Vagina (tissue), 2 donors: ENCODE results near the gene HBEGF. TPM values are rescaled to one million over a fixed set of nuclear protein-coding genes. Genes with fewer than 3 reads are reported as not detected.

Source experiments
- DNase-seq, 2 donors: peaks; one replicate each; pipeline ENCODE4 v3.0.0-alpha.2; 2017; ENCODE audit errors: extremely low spot score in 2 of 2
- H3K27ac ChIP-seq: fragments of 200-600 bp; sonication (generic); one replicate; pipeline ENCODE4 v1.5.1; 2019
- H3K27me3 ChIP-seq: fragments of 200-600 bp; sonication (generic); one replicate; pipeline ENCODE4 v1.5.1; 2019
- H3K36me3 ChIP-seq, 2 donors: fragments of 200-600 bp; sonication (generic); one replicate each; pipeline ENCODE4 v1.5.1; 2017 to 2019
- H3K4me1 ChIP-seq: fragments of 200-600 bp; sonication (generic); one replicate; pipeline ENCODE4 v1.5.1; 2019
- H3K4me3 ChIP-seq, 2 donors: fragments of 200-600 bp; sonication (generic); 1 replicate in 1 of 2; 2 replicates in 1 of 2; pipeline ENCODE4 v1.5.1; 2016 to 2019
- H3K9me3 ChIP-seq: fragments of 200-600 bp; sonication (generic); one replicate; pipeline ENCODE4 v1.5.1; 2019
- CTCF ChIP-seq, 3 experiments: fragments of 450-650 bp in 2 of 3; fragments of 200-600 bp in 1 of 3; sonication (generic) in 1 of 3; IDR thresholded peaks; one replicate each; pipeline ENCODE4 v1.5.1; 2017 to 2019; ENCODE audit warnings: antibody characterized with exemption in 3 of 3, mild to moderate bottlenecking in 2 of 3, moderate library complexity in 2 of 3
- POLR2A ChIP-seq, 2 donors: fragments of 450-650 bp; IDR thresholded peaks; one replicate each; pipeline ENCODE4 v1.6.1; 2017; ENCODE audit warnings: antibody characterized with exemption in 2 of 2, mild to moderate bottlenecking in 2 of 2, moderate library complexity in 2 of 2
- POLR2AphosphoS5 ChIP-seq, 2 donors: sonication (generic); formaldehyde crosslinking; IDR thresholded peaks; one replicate each; pipeline ENCODE4 v1.9.0; 2017; ENCODE audit warnings: antibody characterized with exemption in 2 of 2, mild to moderate bottlenecking in 2 of 2, low read depth in 1 of 2; ENCODE audit not compliant: insufficient read depth in 1 of 2
- intact Hi-C: fragments of 100-400 bp; cut with DNase I; formaldehyde crosslinking; loops from one replicate; pipeline ENCODE4 v1.15.1; 2023
- total RNA-seq: library from RNA; depleted of rRNA; stranded (reverse); fragments of >200 nt; gene quantifications from one replicate; pipeline ENCODE4 v1.2.3, GENCODE V29; 2016

HBEGF gene
- total RNA-seq, 1 donor from 2014 or later: 16.2 TPM

GRCh38 chr5:140360681-140361479, 14.5 kb upstream of the HBEGF start:
- Histone ChIP-seq H3K27ac (no peak overlapping the region), H3K4me3 (no peak overlapping the region), H3K4me1 (peaks cover 15% of the 10 kb centered on the region), H3K27me3 (no peaks in the 10 kb centered on the region), H3K9me3 (no peaks in the 10 kb centered on the region), H3K36me3 (no peaks in the 10 kb centered on the region)
- intact Hi-C loops: no loop called here
- no peak for TF ChIP-seq POLR2A (IDR thresholded peaks at IDR 0.05)
- TF ChIP-seq POLR2AphosphoS5 (IDR thresholded peaks at IDR 0.05; ENCODE audit: insufficient read depth in 1 of 2, low read depth in 1 of 2): no peak
- no peak for TF ChIP-seq CTCF (IDR thresholded peaks at IDR 0.05)
- DNase-seq: no peak

DNA sequence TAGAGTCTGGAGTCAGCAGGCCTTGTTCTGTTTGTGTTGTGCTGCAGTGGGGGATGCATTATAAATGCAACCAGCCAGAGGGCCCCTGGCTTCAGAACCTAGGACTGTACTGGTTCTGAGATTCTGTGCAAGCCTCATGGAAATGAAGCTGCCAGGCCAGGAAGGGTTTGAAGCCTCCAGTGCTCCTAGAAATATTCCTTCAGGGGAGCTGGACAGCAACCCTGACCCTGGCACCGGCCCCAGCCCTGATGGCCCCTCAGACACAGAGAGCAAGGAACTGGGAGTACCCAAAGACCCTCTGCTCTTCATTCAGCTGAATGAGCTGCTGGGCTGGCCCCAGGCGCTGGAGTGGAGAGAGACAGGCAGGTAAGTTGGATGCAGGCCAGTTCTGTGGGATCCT, 13.7 kb upstream of the HBEGF start, which contains the start of gene SLC4A9:
Gene SLC4A9 (plus strand): TSS at position 94 of the 400 bp plus-strand sequence. CDS start 43 bp downstream, at position 137.
- Histone ChIP-seq H3K4me3 (no peak within 1 kb of the TSS), H3K9me3 (no peaks in the 10 kb centered on the region), H3K36me3 (no peaks in the 10 kb centered on the region), H3K27ac (no peak within 1 kb of the TSS), H3K27me3 (no peaks in the 10 kb centered on the region), H3K4me1 (peaks cover 15% of the 10 kb centered on the region)
- intact Hi-C loops: no loop called here
- TF ChIP-seq POLR2A (IDR thresholded peaks at IDR 0.05) (no peak), CTCF (IDR thresholded peaks at IDR 0.05) (no peak), POLR2AphosphoS5 (IDR thresholded peaks at IDR 0.05; ENCODE audit: insufficient read depth in 1 of 2, low read depth in 1 of 2) (no peak)
- DNase-seq: no peak

DNA sequence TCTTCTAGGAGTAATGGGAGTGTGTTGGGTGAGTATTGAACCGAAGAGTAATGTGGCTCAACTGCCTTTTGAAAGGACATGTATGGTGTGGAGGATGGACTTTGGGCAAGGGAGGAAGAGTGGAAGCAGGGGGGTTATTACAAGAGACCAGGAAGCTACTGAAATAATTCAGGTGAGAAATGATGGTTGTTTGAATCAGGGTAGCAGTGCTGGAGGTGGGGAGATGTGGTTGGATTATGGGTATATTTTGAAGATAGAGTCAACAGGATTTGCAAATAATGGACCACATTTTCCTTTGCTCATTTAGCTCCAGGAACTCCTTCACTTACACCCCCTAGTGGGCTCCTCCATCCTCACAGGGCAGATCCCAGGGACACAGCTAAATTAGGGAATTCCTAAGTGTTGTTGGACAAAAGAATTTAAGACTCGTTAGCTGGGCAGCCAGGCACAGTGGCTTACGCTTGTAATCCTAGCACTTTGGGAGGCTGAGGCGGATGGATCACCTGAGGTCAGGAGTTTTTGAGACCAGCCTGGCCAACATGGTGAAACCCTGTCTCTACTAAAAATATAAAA, 12.4 kb upstream of the HBEGF start:
- no peak for TF ChIP-seq POLR2A (IDR thresholded peaks at IDR 0.05)
- TF ChIP-seq CTCF (IDR thresholded peaks at IDR 0.05): no peak
- TF ChIP-seq POLR2AphosphoS5 (IDR thresholded peaks at IDR 0.05; ENCODE audit: insufficient read depth in 1 of 2, low read depth in 1 of 2): no peak
- H3K36me3 ChIP-seq: no peaks in the 10 kb centered on the region
- DNase-seq: no peak
- H3K27ac ChIP-seq: no peak overlapping the region
- no peaks in the 10 kb centered on the region for H3K9me3 ChIP-seq
- no peaks in the 10 kb centered on the region for H3K27me3 ChIP-seq
- no peak overlapping the region for H3K4me3 ChIP-seq
- intact Hi-C loops: no loop called here
- peaks cover 15% of the 10 kb centered on the region for H3K4me1 ChIP-seq

- Histone ChIP-seq H3K4me1 (peaks cover 15% of the 10 kb centered on the region), H3K36me3 (no peaks in the 10 kb centered on the region), H3K4me3 (no peak overlapping the region), H3K27me3 (no peaks in the 10 kb centered on the region), H3K27ac (peak overlapping the region; percentile 4), H3K9me3 (no peaks in the 10 kb centered on the region)
- intact Hi-C loops: no loop called here
- DNase-seq: no peak
- TF ChIP-seq CTCF (IDR thresholded peaks at IDR 0.05) (peak; percentile 87 to 90 (median 87)), POLR2AphosphoS5 (IDR thresholded peaks at IDR 0.05; ENCODE audit: insufficient read depth in 1 of 2, low read depth in 1 of 2) (peak in 1 of 2 donors; percentile 61), POLR2A (IDR thresholded peaks at IDR 0.05) (no peak)
These were observed 11.3 kb upstream of the HBEGF start for GRCh38 chr5:140357726-140358093.
